A549 (cell line): ENCODE results near the gene CADM1.

Source experiments
- CHD2 ChIP-seq: fragments of 150-350 bp; IDR thresholded peaks from 2 replicates; pipeline ENCODE4 v1.6.1; 2014; ENCODE audit warnings: low read length; ENCODE audit not compliant: partially characterized antibody
- ELK1 ChIP-seq: fragments of 150-350 bp; IDR thresholded peaks from 2 replicates; pipeline ENCODE4 v1.6.1; 2014; ENCODE audit warnings: low read depth, mild to moderate bottlenecking, low read length
- HDAC2 ChIP-seq: fragments of 200-600 bp; sonication (generic); IDR thresholded peaks from 2 replicates; pipeline ENCODE4 v1.6.1; 2016
- MYC ChIP-seq: IDR thresholded peaks from 2 replicates; pipeline ENCODE4 v1.6.1; 2012; ENCODE audit warnings: mild to moderate bottlenecking, inconsistent platforms, low read length, improper control_type of control experiment, borderline replicate concordance
- NR3C1 ChIP-seq: fragments of >200 bp; sonication (Bioruptor Twin); formaldehyde crosslinking; IDR thresholded peaks from 3 replicates; pipeline ENCODE4 v1.6.1; 2017
- REST ChIP-seq: fragments of 200-600 bp; sonication (generic); IDR thresholded peaks from 2 replicates; pipeline ENCODE4 v1.6.1; 2016; ENCODE audit warnings: antibody characterized with exemption, mild to moderate bottlenecking, moderate library complexity
- SMC3 ChIP-seq: fragments of >200 bp; sonication (Bioruptor Twin); formaldehyde crosslinking; IDR thresholded peaks from 3 replicates; pipeline ENCODE4 v1.6.1; 2018; ENCODE audit warnings: inconsistent platforms

GRCh38 chr11:115304774-115305472, 199.3 kb downstream of the CADM1 start:
- TF ChIP-seq SMC3 (no peak), MYC (no peak), ELK1 (no peak), HDAC2 (no peak), REST (no peak), CHD2 (no peak), NR3C1 (no peak)
